HG02852 (cell line): Measurements from ENCODE around the gene STX2.
A peak's percentile ranks its signal among the peaks of the same experiment; 100 is the strongest.

Experiments used
- ATAC-seq: cut with Tn5 transposase; IDR thresholded peaks from one replicate; pipeline ENCODE4 v1.9.1; 2021; ENCODE audit warnings: mild to moderate bottlenecking, moderate library complexity; ENCODE audit not compliant: unreplicated experiment

Gene STX2

DNA sequence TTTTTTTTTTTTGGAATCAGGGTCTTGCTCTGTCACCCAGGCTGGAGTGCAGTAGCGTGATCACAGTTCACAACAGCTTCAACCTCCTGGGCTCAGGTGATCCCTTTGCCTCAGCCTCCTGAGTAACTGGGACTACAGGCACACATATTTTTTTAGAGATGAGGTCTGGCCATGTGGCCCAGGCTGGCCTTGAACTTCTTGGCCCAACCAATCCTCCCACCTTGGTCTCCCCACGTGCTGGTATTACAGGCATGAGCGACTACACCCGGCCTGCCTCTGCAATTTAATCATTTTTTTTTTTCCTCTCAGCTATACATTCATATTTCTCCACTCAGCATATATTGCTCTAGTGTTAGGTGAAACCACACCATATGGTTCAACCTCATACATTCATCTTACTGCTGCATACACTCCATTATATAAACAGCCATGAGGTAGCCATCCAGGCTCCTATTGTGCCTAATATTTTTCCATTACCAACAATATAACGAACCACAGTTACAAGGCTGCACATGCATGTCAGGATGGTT is 7.1 kb downstream of the STX2 start:
- ATAC-seq = no peak

DNA sequence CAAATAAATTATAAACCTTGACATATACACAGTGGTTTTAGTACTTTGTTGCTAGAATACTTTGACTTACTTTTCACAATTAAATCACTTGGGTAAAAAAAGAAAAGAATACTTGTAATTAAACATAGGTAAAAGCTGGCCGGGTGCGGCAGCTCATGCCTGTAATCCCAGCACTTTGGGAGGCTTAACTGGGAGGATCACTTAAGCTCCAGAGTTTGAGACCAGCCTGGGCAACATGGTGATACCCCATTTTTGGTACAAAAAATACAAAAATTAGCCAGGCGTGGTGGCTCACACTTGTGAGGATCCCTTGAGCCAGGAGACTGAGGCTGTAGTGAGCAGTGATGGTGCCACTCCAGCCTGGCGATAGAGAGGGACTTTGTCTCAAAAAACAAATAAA is 7.8 kb downstream of the STX2 start:
- no peak for ATAC-seq

DNA sequence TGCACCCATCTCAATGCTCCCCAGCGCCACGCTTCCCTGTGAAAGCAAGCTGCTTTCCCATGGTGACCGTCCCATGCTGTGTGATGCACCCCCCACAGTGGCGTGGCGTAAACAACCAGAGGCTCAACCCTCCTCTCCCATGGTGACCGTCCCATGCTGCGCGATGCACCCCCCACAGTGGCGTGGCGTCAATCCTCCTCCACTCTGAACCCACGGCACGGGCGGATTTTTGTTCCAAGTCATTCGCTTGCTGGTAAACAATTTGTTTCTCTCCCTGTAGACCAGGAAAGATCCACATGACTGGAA is 8.9 kb downstream of the STX2 start:
- no peak for ATAC-seq

DNA sequence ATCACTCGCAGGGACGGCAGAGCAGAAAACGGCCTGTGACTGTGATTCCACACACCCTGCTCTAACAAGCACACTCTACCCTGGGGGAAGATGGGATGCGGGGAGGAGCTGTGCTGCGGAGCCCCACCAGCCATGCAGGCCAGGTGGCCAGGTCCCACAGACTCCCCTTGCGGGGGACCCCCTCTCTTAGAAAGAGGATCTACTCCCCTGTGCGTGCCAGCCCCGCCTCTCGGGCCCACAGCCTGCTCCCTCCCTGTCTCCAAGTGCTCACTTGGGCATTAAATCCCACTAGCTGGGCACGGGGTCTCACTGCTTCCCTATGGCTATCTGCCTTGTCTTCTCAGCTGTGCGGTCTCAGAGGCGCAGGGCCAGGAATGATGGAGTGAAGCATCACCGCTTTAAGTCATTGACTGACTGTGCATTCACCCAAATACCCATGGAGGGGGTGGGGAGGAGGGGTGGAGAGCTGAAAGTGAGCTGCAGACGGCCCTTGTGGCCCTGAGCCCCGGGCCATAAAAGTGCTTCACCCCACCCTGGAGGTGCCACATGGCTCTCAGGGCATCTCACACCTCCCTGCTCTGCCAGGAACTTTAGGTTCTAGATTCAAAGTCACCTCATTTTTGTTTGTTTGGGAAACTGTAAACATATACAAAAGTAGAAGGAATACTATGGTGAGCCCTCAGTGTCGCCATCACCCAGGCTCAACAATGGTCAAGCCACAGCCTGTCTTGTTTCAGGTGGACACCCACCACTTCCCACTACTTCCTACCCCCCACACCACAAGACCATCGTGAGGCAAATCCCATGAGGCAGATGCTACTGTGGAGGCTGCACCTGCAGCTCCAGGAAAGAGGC is 9.4 kb downstream of the STX2 start:
- ATAC-seq = no peak

DNA sequence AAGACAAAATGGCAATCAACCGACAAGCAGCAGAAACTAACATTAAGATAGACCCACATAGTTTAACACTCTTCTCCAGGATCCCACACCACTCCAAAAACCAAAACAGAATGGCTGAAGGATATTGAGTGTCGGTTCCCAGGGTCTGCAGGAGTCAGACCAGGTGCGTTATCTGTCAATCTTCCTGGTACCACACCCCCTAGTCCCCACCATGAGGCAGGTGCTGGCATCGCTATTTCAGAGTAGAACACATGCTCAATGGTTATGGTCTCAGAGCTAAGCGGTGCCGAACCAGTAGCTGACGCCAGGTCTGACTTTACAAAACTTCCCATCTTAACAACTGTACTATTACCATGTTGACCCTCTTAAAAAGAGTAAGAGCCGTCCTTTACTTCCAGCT is 10.2 kb downstream of the STX2 start:
- ATAC-seq = no peak

DNA sequence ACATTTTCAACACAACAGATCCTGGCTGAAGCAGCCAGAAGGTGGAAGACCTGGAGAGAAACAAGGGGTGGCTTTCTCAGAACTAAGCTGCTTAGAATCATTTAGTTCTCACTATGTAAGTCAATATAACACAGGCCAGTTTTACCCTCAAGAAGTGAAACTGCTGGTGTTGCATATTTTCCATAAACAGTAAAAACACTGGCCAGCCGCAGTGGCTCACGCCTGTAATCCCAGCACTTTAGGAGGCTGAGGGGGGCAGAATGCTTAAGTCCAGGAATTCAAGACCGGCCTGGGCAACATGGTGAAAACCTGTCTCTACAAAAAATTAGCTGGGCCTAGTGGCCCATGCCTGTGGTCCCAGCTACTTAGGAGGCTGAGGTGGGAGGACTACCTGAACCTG is 11.6 kb downstream of the STX2 start:
- no peak for ATAC-seq

DNA sequence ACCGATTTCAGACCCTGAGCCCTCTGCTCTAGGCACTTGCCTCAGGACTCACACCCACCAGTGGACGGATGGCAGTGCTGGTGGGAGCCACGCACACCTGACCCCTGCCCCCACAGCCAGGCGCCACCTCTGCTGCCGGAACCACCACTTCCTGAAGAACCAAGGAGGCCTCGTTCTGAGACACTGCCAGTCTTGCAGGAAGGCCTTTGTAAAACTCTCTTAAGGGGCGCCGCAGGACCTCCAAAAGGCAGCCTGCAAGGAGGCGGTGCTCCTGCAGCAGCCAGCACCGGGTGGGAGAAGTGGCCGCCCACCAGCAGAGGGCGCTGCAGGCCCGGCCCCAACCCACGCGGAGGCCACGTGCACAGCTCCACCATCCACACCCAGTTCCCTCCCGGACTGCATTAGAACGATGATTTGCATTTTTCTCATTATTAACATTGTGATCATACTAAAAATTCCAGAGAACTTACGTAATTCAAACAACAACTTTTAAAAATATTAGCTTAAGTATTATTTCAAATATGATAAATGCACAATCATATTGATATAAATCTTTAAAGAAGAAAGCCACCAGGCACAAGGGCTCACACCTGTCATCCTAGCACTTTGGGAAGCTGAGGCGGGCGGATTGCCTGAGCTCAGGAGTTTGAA is 12.8 kb downstream of the STX2 start:
- ATAC-seq = no peak

DNA sequence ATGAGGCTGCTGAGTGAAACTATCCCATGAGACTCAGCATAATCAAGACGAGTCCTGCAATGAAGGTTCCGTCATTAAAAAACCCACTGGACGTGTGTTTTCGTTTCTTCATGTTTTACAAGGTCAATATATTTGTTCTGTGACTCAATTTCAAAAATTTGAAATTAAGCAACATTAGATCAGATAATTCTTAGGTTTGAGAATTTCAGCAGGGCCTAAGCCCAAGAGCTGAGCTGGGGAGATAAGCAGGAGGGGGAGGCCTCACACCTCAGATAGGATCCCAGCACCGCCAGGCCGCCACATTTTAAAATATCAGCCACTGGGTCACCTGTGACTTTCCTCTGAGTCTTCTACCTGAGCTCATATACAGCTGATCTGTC is 13.3 kb downstream of the STX2 start:
- no peak for ATAC-seq

DNA sequence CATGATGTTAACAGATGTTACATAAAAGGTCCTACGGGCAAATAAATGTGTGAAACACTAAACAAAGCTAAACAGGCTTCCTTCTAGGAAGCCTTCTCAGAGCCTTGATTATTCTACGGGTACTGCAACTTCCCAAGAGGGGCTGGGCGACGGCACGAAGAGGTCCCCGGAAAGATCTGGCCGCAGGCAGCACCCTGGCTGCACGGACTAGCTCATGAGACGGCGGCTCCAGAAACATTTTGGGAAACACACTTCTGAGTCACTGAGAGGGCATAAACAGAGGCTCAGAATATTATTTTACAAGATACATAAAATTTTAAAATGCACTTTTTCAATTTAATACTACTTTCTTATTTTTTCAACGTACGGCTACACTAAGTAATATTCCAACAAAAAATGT is 19.4 kb downstream of the STX2 start:
- ATAC-seq = no peak

DNA sequence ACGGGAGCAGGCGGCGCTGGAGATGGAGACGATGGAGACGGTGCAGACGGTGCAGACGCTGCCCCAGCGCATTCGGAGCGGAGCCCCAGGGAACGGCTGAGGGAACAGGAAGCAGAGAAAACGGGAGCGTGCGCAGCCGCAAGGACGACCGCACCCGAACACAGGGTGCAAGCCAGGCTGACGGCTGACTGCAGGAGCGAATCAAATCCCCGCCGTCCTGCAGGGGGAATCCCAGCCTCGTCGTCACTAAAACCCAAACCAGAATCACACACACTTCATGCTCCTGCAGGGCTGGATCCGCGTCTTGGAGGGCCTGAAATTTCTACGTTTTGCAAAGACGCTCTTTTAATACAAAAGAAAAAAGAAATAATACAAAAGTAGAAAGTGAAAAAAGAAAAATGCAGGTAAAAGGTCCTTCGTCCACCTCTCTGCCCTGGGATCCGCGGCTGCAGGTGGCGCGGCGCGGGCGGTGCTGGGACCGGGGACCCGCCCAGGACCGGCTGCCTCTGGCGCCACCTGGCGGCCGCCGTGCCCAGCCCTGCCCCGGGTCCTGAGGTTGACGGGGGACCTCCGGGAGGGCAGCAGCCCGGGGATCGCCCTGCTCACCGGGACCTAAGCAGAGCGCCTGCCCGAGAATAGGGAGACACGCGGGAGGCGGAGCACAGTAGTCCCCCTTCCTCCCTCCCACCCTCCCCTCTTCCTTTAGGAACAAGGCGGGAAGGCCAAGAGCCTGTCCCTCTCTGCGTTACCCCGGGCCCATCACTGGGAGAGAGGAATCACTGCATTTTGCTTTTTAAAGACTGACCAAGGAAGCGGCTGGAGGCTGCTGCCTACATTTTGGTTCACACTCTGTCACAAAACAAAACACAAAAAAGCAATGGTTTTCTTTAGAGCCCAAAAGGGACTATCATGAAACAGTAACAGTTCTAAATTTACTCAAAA is 20.1 kb downstream of the STX2 start:
- peak; percentile 91 for ATAC-seq

DNA sequence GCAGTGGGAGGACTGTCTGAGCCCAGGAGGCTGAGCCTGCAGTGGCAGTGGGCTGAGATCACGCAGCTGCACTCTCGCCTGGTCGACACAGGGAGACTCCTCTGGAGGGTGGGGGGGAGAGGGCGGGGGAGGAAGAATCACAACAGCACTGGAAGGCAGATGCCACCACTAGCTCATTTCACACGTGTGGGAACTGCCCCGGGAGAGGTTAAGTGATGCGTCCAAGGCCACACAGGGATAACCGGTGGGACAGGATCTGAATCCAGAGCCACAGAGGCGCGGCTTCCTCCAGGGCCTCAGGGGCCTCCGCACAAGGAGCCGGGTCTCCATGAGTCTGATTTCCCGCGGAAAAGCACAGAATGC is 20.8 kb downstream of the STX2 start:
- peak; percentile 2 for ATAC-seq

DNA sequence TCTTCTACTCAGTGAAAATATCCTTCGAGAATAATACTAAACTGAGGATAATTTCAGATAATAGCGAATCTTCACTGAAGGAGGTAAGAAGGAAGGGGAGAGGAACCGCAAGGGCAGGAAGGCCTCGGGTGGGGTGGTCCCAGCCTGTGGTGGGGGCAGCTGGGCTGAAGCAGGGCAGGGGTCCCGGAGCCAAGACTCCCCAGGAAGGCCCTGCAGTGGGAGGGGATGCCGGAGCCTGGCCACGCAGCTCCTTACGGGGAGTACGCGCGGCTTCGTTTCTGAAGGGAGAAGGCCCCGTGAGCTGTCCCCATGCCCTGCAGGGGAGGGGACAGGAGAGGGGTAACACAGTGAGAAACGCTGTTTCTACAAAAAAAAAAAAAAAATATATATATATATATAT is 21.2 kb downstream of the STX2 start:
- no peak for ATAC-seq

DNA sequence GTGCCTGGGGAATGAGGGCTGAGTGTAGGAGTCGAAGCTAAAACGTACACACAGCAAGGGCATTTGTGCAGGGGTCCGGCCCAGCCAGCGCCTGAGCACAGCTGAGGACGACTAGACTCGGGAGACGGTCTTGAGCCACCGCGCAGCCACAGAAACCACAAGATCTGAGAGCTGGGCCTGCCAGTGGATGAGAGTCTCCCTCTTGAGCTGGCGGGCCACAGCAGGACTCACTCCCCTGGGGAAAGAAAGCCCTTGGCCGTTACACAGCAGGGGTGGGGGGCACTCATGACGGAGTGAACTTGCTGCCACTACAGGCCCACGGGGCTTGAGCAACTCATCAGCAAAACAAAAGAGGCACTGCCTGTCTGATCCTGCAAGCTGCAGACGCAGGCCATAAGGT is 23.0 kb downstream of the STX2 start:
- ATAC-seq = no peak

DNA sequence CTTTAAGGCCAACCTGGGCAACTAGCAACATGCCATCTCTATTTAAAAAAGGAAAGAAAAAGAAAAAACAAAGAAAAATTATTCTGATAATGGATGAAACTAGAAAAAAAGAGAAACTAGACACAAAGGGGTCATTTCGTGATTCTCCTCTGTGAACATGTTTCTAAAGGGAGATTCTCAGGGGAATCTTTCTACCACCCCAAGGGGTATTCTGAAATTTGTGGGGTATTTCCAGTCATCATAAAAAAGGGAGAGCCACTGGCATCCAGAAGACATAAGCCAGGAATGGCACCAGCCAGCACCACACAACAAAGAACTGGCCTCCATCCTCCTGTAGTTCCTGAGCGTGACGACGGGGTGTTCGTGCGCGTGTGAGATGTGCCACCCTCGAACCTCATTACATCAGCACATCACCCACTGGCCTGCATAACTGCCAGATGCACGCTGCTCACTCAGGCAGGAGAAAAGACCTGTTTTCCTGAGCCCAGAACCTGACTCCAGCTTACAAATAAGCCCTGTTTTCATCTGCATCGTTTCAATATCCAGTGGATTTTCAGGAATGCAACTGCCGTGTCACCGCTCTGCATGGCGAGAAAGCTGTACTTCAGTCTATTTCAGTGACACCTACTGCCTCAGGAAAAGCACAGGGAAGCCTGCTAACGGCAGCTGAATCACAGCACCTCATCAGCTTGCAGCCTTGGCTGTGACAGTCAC is 23.9 kb downstream of the STX2 start:
- no peak for ATAC-seq

DNA sequence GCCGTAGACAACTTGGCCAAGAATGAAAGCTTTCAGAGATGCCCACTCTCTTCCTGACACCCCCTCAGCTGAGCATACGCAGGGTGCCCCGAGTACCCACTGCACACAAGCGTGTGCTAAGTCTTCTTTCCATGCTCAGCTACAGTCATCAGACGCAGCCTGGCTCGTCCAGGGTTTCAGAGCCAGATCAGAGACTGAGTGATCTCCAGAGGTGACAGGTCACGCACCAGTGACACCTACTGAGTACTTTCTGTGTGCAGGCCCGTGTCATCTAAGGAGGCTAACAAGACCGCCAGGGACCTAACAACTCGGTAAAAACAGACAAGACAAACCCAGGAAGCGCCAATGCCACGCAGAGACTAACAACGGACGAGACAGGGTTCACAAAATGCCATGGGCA is 25.1 kb downstream of the STX2 start:
- no peak for ATAC-seq

DNA sequence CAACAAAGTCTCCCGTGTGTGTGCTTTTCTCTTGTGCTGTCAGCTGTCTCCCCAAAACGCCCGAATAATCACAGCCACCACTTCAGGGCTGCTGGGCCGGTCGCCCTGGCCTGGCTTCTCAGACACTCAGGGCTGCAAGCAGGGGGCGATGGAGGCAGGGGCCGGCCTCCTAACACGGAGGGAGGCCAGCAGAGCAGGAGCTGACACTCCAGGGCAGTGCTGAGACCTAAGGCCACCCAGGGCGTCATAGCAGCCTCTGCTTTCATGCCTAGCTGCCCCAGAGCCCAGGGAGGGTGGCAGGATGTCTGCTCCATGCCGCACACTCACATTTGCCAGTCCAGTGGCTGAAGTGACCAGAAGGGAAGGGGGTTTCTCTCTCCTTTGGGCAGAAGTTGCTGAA is 25.6 kb downstream of the STX2 start:
- no peak for ATAC-seq

DNA sequence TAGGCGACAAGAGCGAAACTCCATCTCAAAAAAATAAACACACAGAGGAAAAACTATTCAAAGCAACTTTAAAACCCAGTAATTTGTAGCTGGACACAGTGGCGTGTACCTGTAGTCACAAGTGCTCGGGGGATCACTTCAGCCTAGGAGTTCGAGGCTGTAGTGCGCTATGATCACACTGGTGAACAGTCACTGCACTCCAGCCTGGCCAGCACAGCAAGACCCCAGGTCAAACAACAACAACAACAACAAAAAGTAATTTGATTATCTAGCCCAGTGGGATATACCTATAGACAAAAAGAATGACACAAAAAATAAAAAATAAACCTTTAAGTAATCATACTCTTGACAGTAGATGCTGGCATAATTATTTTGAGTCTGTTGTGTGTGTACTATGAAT is 29.3 kb downstream of the STX2 start:
- ATAC-seq = no peak

DNA sequence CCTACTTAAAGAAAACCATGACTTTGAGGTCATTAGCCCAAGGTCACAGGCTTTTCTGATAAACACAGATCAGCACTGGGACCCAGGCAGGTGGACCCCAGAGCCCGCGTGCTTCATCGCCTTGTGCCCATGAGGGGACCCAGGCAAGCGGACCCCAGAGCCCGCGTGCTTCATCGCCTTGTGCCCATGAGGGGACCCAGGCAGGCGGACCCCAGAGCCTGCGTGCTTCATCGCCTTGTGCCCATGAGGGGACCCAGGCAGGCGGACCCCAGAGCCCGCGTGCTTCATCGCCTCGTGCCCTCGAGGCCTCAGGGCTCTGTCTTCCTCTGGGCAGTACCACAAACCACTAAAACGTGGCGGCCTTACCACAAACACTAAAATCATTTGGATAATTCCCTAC is 31.7 kb downstream of the STX2 start:
- ATAC-seq = no peak

DNA sequence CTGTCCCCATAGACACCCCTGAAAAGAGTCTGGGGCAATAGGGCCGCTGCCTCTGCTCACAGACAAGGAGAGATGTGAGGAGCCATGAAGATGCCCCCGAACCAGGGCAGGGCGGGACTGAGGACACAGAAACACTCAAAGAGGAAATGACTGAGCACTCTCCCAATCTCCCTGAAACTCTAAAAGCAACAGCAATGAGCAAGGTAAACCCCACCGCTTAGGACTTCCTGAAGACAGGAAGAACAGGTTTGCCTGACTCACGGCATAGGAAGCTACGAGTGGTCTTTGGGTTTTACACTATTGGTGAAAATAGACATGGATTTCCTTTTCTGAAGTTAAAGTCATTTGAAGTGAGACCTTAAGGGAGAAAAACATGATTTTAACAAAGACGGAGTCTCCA is 32.5 kb downstream of the STX2 start:
- no peak for ATAC-seq

DNA sequence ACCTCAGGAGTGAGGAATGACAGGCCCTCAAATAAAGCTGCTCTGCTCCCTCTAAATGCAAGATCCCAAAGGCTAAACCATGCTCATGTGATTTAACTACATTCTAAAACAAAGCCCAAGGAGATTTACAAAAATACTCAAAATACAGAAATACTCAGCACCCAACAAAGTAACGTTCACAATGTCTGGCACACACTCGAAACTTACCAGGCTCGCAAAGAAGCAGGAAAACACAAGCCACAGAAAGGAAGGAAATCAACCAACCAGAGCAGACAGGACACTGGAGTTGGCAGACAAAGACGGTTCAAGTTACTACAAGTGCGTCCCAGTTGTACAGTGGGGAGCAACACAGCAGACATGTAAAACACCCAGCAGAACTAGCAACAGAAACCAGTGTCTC is 33.4 kb downstream of the STX2 start:
- ATAC-seq = no peak

DNA sequence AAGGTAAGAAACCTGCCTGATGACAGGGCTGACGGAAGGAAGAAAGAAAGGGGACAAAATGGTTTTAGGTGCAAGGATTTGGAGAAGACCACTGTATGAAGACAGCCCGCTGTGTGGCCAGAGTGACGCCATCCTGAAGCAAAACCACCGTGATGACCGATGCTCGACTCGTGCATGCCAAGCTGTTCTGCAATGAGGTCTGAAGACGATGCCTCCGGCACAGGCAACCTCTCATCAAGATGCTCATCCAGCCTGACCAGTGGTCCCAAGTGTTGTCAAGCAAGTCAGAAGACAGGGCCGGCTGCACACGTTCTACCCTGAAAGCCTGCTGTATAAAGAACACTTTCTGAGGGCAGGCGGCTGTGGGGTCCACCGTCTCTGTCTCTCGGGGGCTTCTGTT is 34.8 kb downstream of the STX2 start:
- ATAC-seq = no peak
